NCI-H2196 (cell line): ENCODE measurements around the gene RAB9A.
A peak's percentile ranks its signal among the peaks of the same experiment; 100 is the strongest.
"Not testable (repeated sequence)": the region's sequence is repeated elsewhere in the genome, so short reads cannot be mapped to it uniquely, and the experiment has no call there.

Experiments used
- DNase-seq: peaks from one replicate; lab custom pipeline; 2025; ENCODE audit not compliant: unreplicated experiment; lab: John Stamatoyannopoulos, UW

RAB9A gene

GRCh38 chrX:13688958-13689740, at the start of gene RAB9A:
RAB9A (plus strand) TSS chrX:13689128; CDS start chrX:13708747, 19,619 bp downstream.
- peak; percentile 53 for DNase-seq

- DNase-seq = not testable (repeated sequence)
These were observed 47.2 kb upstream of the RAB9A start for GRCh38 chrX:13641684-13642083.

GRCh38 chrX:13645464-13646153, 43.3 kb upstream of the RAB9A start:
- no peak for DNase-seq

GRCh38 chrX:13646154-13646549, 42.8 kb upstream of the RAB9A start:
- peak; percentile 42 for DNase-seq

GRCh38 chrX:13647709-13648212, 41.2 kb upstream of the RAB9A start:
- no peak for DNase-seq

GRCh38 chrX:13648336-13648735, 40.6 kb upstream of the RAB9A start:
- DNase-seq = not testable (repeated sequence)

GRCh38 chrX:13649838-13650237, 39.1 kb upstream of the RAB9A start:
- no peak for DNase-seq

- no peak for DNase-seq
These were observed 38.6 kb upstream of the RAB9A start for GRCh38 chrX:13650318-13650717.

GRCh38 chrX:13651150-13651549, 37.8 kb upstream of the RAB9A start:
- no peak for DNase-seq

- DNase-seq = no peak
These were observed 36.6 kb upstream of the RAB9A start for GRCh38 chrX:13652287-13652793.

- DNase-seq = peak; percentile 86
These were observed 35.9 kb upstream of the RAB9A start, which contains the start of gene TCEANC for GRCh38 chrX:13652850-13653693. TCEANC (plus strand) TSS chrX:13653141; CDS start chrX:13662509, 9,368 bp downstream.

GRCh38 chrX:13654116-13654515, 34.8 kb upstream of the RAB9A start:
- DNase-seq = no peak

- no peak for DNase-seq
These were observed 33.3 kb upstream of the RAB9A start for GRCh38 chrX:13655674-13656073.

- peak; percentile 39 for DNase-seq
These were observed 30.3 kb upstream of the RAB9A start for GRCh38 chrX:13658602-13659001.

- no peak for DNase-seq
These were observed 29.9 kb upstream of the RAB9A start for GRCh38 chrX:13659063-13659462.

GRCh38 chrX:13661735-13662288, 27.1 kb upstream of the RAB9A start:
- DNase-seq = no peak

- DNase-seq = no peak
These were observed 26.6 kb upstream of the RAB9A start for GRCh38 chrX:13662355-13662791.

- no peak for DNase-seq
These were observed 24.9 kb upstream of the RAB9A start for GRCh38 chrX:13664020-13664419.

- DNase-seq = peak; percentile 3
These were observed 22.1 kb upstream of the RAB9A start for GRCh38 chrX:13666836-13667235.

- no peak for DNase-seq
These were observed 21.0 kb upstream of the RAB9A start for GRCh38 chrX:13667919-13668318.
